Measurements from ENCODE around the gene MOXD1.

GRCh38 chr6:132391391-132392269 lies 9.6 kb downstream of the MOXD1 start:
- TF ChIP-seq CTCF (IDR thresholded peaks at IDR 0.05) (no peak), ZFX (IDR thresholded peaks at IDR 0.05; ENCODE audit: borderline replicate concordance) (no peak)
